ENCODE measurements around the gene JHY.

The JHY gene

DNA sequence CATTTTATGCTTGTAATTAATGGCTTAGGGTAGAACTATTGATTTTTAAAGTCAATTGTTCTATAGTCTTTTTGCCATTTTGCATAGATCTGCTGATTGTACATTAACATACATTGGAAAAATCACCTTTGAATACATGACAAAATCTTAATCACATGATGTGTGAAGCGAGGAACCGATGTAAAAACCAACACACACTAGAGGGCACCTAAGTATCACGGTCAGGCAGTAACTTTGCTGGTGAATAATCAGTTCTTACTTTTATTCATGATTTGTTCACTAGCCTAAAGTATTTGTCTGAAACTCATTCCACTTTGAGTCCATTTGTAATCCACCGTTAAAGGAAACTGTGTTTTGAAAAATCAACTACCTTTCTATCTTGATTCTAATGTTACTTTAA lies 28.2 kb downstream of the JHY start:
- H3K4me3 ChIP-seq (ENCODE audit: low read depth, low read length), result no peak overlapping the region
- DNase-seq (ENCODE audit: low read depth), result no peak
- TF ChIP-seq, protein P1, sequence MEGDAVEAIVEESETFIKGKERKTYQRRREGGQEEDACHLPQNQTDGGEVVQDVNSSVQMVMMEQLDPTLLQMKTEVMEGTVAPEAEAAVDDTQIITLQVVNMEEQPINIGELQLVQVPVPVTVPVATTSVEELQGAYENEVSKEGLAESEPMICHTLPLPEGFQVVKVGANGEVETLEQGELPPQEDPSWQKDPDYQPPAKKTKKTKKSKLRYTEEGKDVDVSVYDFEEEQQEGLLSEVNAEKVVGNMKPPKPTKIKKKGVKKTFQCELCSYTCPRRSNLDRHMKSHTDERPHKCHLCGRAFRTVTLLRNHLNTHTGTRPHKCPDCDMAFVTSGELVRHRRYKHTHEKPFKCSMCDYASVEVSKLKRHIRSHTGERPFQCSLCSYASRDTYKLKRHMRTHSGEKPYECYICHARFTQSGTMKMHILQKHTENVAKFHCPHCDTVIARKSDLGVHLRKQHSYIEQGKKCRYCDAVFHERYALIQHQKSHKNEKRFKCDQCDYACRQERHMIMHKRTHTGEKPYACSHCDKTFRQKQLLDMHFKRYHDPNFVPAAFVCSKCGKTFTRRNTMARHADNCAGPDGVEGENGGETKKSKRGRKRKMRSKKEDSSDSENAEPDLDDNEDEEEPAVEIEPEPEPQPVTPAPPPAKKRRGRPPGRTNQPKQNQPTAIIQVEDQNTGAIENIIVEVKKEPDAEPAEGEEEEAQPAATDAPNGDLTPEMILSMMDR (IDR thresholded peaks at IDR 0.05; ENCODE audit: low read depth, low read length, missing control alignments), result no peak

DNA sequence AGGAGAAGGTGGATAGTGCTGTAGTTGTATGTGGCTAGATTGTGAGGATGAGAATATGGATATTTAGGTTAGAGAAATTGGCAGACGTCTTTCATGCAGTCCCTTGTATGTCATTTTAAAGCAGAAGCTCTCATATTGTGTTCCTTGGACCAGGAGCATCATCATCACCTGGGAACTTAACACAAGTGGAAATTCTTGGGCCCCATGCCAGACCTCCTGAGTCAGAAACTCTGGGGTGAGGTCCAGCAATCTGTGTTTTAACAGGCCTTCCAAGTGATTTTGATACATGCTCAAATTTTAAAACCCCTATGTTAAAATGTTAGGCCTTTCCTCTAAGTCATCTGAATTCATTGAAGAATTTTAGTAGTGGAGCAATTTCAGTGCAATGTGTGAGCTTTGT lies 34.8 kb downstream of the JHY start:
- H3K4me3 ChIP-seq (ENCODE audit: low read depth, low read length), result no peak overlapping the region
- TF ChIP-seq, protein P1 (IDR thresholded peaks at IDR 0.05; ENCODE audit: low read depth, low read length, missing control alignments), result no peak
- no peak for DNase-seq (ENCODE audit: low read depth)

DNA sequence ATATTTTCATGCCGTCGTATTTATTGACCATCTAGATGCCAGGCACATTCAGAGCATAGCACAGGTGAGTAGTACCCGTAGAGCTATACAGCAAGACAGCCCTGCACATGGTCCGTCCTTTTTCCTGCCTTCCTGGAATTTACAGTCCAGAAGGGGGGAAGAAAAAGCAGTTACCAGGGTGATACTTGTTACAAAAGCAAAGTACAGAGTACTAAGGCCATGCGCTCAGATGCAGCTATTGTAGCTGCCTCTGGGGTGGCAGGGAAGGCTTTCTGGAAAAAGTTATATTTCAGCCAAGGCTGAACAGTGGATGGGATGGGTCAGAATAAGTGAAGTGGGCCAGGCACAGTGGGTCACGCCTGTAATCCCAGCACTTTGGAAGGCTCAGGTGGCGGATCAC lies 36.2 kb downstream of the JHY start:
- H3K4me3 ChIP-seq (ENCODE audit: low read depth, low read length), result no peak overlapping the region
- no peak for DNase-seq (ENCODE audit: low read depth)
- TF ChIP-seq, protein P1 (IDR thresholded peaks at IDR 0.05; ENCODE audit: low read depth, low read length, missing control alignments), result no peak

DNA sequence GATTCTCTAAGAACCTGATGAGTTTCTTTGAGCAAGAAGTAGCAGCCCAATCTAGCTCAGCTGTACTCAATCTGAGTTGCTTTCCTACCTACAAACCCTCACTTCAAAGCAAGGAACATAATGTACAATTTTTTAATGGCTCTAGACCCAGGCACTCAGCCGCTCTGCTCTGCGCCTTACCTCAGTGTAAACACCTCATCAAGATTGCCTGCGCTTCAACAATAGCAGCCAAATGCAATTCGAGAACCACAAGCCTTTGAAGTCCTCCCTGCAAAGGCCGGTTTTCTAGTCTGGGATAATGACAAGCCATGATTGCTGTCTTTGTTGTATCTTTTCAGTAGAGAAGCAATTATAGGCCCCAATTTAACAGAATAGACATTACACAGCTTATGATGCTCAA lies 38.0 kb downstream of the JHY start:
- DNase-seq (ENCODE audit: low read depth), result no peak
- H3K4me3 ChIP-seq (ENCODE audit: low read depth, low read length), result no peak overlapping the region
- TF ChIP-seq, protein P1 (IDR thresholded peaks at IDR 0.05; ENCODE audit: low read depth, low read length, missing control alignments), result no peak

DNA sequence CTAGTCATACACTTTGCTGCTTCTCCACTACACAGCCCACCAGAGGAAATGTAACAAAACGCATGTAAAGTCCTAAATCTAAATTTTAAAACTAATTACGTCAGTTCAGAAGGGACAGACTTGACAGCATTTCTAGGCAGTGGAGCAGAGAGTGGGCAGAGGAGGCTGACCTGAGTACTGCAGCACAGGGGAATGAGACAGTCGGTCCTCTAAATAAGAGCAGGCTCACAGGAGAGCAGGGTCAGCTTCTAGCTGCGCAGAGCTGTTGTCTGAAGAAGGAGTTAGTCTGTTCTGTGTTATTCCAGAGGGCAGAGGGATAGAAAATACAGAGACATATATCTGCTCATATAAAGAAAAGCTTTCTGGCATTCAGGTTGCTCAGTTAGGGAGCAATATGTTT lies 40.3 kb downstream of the JHY start:
- DNase-seq (ENCODE audit: low read depth), result no peak
- H3K4me3 ChIP-seq (ENCODE audit: low read depth, low read length), result no peak overlapping the region
- TF ChIP-seq, protein P1 (IDR thresholded peaks at IDR 0.05; ENCODE audit: low read depth, low read length, missing control alignments), result no peak

DNA sequence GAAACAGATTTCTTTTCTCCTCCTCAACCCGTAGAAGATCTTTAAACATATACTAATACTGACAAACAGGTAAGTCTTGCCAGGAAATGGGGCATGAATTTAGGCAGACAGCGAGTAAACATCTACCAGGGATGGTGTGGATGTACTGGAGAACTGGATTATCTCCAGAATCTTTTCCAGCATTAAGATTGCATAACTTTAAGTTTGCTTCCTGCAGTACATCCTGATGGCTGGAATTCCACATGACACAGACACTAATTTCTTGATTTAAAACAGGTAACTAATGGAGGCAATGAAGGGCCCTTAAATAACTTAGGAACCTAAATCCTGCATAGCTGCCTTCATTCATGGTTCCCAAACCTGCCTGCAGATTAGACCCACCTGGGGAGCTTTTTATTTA lies 40.7 kb downstream of the JHY start:
- H3K4me3 ChIP-seq (ENCODE audit: low read depth, low read length), result no peak overlapping the region
- DNase-seq (ENCODE audit: low read depth), result no peak
- TF ChIP-seq, protein P1 (IDR thresholded peaks at IDR 0.05; ENCODE audit: low read depth, low read length, missing control alignments), result no peak

DNA sequence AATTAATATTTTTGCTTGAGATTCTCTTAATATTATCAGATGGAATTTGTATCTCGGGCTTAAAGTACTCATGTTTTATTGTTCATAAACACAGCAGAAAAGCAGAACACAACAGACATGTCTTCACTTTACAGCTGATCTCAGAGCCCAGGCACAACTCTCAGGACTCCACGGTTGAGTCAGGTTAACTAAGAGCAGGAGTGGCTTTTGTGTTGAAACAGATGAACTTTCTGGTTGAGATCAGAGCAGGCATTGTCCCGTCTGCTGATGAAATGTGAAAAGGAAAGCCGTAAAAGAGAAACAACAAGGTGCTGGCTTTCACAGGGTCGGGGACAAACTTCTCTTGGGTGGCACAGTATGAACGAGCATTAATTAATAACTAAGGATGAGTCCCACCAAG lies 49.0 kb downstream of the JHY start:
- no peak overlapping the region for H3K4me3 ChIP-seq (ENCODE audit: low read depth, low read length)
- DNase-seq (ENCODE audit: low read depth), result no peak
- TF ChIP-seq, protein P1 (IDR thresholded peaks at IDR 0.05; ENCODE audit: low read depth, low read length, missing control alignments), result no peak
